ENCODE measurements around the gene COCH. TPM values are rescaled to one million over a fixed set of nuclear protein-coding genes. Genes with fewer than 3 reads are reported as not detected.
"Not testable (repeated sequence)": the region's sequence is repeated elsewhere in the genome, so short reads cannot be mapped to it uniquely, and the experiment has no call there.

COCH gene
- total RNA-seq, 4 donors from 2014 or later = 3.8 to 9.6 (median 5.1) TPM

GRCh38 chr14:30888480-30889243 is 14.3 kb downstream of the COCH start:
- TF ChIP-seq CTCF (IDR thresholded peaks at IDR 0.05) (no peak), POLR2A (IDR thresholded peaks at IDR 0.05) (no peak)
- no peak overlapping the region for H3K4me3 ChIP-seq (ENCODE audit: low read depth, poor library complexity, severe bottlenecking)
- 93 to 95% methylated on average over 5 of the region's 5 CpGs for WGBS, 2 donors
- intact Hi-C loops (cut with DNase I; ENCODE audit: low total_unique reads) = no loop called here
- no peak for DNase-seq (ENCODE audit: low spot score in 2 of 2)

- 72 to 75% methylated on average over 4 of the region's 4 CpGs for WGBS, 2 donors
- no peak for DNase-seq (ENCODE audit: low spot score in 2 of 2)
- intact Hi-C loops (cut with DNase I; ENCODE audit: low total_unique reads) = no loop called here
- no peak overlapping the region for H3K4me3 ChIP-seq (ENCODE audit: low read depth, poor library complexity, severe bottlenecking)
- TF ChIP-seq CTCF (IDR thresholded peaks at IDR 0.05) (no peak), POLR2A (IDR thresholded peaks at IDR 0.05) (no peak)
These were observed 14.9 kb downstream of the COCH start for GRCh38 chr14:30889244-30889594.

GRCh38 chr14:30893819-30894218 is 19.5 kb downstream of the COCH start:
- TF ChIP-seq POLR2A (IDR thresholded peaks at IDR 0.05) (no peak), CTCF (IDR thresholded peaks at IDR 0.05) (no peak)
- DNase-seq (ENCODE audit: low spot score in 2 of 2) = no peak
- intact Hi-C loops (cut with DNase I; ENCODE audit: low total_unique reads) = no loop called here
- H3K4me3 ChIP-seq (ENCODE audit: low read depth, poor library complexity, severe bottlenecking) = no peak overlapping the region
- WGBS, 2 donors = 98 to 99% methylated on average over 2 of the region's 2 CpGs

GRCh38 chr14:30894923-30895515 is 20.7 kb downstream of the COCH start:
- no peak for DNase-seq (ENCODE audit: low spot score in 2 of 2)
- intact Hi-C loops (cut with DNase I; ENCODE audit: low total_unique reads) = no loop called here
- 87 to 98% methylated on average over 4 of the region's 4 CpGs for WGBS, 2 donors
- TF ChIP-seq CTCF (IDR thresholded peaks at IDR 0.05) (no peak), POLR2A (IDR thresholded peaks at IDR 0.05) (no peak)
- H3K4me3 ChIP-seq (ENCODE audit: low read depth, poor library complexity, severe bottlenecking) = no peak overlapping the region

- intact Hi-C loops (cut with DNase I; ENCODE audit: low total_unique reads) = no loop called here
- no peak for TF ChIP-seq POLR2A (IDR thresholded peaks at IDR 0.05)
- TF ChIP-seq CTCF (IDR thresholded peaks at IDR 0.05) = no peak
- H3K4me3 ChIP-seq (ENCODE audit: low read depth, poor library complexity, severe bottlenecking) = no peak overlapping the region
- DNase-seq (ENCODE audit: low spot score in 2 of 2) = no peak
These were observed 22.1 kb downstream of the COCH start for GRCh38 chr14:30896435-30896834.

GRCh38 chr14:30897121-30897520 is 22.8 kb downstream of the COCH start:
- intact Hi-C loops (cut with DNase I; ENCODE audit: low total_unique reads); DNase-seq (ENCODE audit: low spot score in 2 of 2); H3K4me3 ChIP-seq (ENCODE audit: low read depth, poor library complexity, severe bottlenecking): not testable (repeated sequence)
- WGBS, 2 donors = 65 to 99% methylated on average over 3 of the region's 3 CpGs

Measured in lower leg skin (tissue), 4 donors.